Stimulated activated CD4-positive, alpha-beta T cell treated with anti-CD3 and anti-CD28 coated beads, TNF-alpha, amount 100 ng/mL, for 48 hours (primary cell): ENCODE data around the gene SLC23A3.
"Not testable (repeated sequence)": the region's sequence is repeated elsewhere in the genome, so short reads cannot be mapped to it uniquely, and the experiment has no call there.

ENCODE experiments used
- DNase-seq, 3 donors: peaks; one replicate each; pipeline ENCODE4 v3.0.0-alpha.2; 2020; ENCODE audit warnings: low read depth in 3 of 3

The SLC23A3 gene

DNA sequence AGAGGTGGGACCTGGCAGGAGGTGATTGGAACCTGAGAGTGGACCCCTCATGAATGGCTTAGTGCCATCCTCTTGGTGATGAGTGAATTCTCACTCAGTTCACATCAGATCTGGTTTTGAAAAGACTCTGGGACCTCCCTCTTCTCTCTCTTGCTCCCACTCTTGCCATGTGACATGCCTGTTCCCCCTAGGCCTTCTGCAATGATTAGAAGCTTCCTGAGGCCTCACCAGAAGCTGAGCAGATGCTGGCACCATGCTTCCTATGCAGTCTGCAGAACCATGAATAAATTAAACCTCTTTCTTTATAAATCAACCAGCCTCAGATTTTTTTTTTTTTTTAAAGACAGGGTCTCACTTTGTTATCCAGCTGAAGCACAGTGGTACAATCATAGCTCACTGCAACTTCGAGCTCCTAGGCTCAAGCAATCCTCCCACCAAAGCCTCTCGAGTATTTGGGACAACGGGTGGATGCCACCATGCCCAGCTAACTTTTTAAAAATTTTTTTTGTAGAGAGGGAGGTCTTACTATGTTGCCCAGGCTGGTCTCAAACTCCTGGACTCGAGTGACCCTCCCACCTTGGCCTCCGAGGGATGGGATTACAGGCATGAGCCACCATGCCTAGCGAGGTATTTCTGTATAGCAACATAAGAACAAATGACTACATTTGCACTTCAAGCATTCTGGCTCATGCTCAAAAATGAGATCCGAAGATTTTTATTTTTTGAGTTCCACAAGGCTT is 34.8 kb upstream of the SLC23A3 start:
- no peak for DNase-seq

DNA sequence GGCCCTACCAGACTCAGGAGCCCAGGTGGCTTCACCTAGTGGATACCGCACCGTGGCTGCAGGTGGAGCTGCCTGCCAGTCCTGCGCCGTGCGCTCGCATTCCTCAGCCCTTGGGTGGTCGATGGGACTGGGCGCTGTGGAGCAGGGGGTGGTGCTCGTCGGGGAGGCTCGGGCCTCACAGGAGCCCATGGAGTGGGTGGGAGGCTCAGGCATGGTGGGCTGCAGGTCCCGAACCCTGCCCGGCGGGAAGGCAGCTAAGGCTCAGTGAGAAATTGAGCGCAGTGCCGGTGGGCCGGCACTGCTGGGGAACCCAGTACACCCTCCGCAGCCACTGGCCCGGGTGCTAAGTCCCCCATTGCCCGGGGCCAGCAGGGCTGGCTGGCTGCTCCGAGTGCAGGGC is 31.5 kb upstream of the SLC23A3 start:
- DNase-seq: not testable (repeated sequence)

DNA sequence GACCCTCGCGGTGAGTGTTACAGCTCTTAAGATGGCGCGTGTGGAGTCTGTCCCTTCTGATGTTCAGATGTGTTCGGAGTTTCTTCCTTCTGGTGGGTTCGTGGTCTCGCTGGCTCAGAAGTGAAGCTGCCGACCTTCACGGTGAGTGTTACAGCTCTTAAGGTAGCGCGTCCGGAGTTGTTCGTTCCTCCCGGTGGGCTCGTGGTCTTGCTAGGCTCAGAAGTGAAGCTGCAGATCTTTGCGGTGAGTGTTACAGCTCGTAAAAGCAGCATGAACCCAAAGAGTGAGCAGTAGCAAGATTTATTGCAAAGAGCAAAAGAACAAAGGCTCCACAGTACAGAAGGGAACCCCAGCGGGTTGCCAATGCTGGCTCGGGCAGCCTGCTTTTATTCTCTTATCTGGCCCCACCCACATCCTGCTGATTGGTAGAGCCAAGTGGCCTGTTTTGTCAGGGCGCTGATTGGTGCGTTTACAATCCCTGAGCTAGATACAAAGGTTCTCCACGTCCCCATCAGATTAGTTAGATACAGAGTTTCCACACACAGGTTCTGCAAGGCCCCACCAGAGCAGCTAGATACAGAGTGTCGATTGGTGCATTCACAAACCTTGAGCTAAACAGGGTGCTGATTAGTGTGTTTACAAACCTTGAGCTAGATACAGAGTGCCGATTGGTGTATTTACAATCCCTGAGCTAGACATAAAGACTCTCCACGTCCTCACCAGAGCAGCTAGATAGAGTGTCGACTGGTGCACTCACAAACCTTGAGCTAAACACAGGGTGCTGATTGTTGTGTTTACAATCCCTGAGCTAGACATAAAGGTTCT is 30.9 kb upstream of the SLC23A3 start:
- not testable (repeated sequence) for DNase-seq

DNA sequence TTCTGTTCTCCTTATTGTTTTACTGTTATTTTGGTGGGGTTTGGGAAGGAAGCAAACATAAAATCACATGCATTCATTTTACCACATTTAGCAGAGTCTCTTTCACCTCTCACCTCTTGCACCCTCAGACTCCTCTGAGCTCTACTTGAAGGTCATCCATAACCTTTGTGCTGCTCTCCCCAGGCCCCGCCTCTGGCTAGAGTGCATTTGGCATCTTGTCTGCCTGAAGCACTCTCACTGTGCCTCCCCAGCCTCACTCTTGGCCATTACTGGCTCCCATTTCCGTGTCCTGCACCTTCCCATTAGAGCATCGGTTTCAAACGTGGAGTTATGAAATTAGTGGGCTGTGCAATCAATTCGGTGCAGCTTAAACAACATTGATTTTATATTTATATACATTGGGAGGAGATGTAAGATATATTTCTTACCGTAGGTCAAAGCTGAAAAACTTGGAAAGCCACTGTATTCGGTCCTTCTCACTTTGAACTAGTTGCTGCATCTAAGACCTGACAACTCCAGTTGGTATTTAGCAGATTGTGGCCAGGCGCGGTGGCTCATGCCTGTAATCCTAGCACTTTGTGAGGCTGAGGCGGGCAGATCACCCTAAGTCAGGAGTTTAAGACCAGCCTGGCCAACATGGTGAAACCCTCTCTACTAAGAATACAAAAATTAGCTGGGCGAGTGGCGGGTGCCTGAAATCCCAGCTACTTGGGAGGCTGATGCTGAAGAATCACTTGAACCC is 29.8 kb upstream of the SLC23A3 start:
- no peak for DNase-seq

DNA sequence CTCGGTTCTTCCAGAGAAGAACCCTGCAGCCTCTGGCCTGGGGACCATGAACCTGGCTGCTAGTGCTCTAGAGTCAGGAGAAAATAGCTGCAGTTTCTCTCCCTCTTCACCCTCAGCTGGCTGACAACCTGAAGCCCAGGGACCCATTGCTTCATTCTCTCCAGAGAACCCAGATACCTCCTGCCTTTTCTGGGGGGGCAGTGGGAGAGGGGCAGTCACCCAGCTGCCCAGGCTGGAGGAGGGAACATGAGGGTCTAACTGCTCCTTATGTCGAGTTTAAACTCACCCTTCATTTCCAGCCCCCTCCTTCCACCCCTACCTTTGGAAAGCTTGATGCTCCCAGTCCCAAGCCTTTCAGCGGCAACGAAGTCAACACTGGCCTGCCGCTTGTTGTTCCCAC is 29.1 kb upstream of the SLC23A3 start:
- no peak for DNase-seq

DNA sequence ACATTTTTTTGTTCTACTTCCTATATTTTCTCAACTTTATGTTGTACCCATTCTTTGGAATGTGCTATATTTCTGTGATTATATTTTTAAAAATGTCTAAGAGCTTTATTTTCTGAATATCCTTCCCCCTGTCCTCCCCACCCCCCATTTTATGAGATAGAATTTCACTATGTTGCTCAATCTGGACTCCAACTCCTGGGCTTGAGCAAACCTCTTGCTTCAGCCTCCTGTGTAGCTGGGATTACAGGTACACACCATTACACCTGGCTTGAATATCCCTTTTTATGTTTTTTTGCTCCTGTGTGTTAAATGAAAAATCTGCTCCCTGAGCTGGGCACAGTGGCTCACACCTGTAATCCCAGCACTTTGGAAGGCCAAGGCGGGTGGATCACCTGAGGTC is 27.6 kb upstream of the SLC23A3 start:
- DNase-seq: no peak

DNA sequence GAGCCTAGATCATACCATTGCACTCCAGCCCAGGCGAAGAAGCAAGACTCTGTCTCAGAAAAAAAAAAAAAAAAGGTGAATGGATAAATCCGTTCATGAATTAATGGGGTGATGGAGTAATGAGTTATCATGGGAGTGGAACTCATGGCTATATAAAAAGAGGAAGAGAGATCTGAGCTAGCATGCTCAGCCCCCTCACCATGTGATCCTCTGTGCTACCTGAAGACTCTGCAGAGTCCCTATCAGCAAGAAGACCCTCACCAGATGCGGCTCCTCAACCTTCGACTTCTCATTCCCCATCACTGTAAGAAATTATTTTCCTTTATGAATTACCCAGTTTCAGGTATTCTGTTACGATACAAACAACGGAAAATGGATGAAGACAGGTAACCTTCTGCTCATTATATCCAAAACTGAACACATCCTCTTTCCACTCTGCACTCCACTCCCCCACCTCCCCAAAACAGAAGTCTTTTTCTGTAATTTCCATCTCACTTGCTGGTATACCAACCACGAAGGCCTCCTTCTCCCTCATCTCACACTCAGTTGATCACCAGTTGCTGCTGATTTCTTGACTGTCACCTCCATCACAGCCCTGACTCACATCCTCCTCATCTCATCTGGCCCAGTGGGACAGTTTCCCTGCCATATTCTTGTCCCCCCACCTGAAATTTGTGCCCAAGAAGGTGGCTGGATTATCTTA is 17.1 kb upstream of the SLC23A3 start:
- peak in 1 of 3 donors; percentile 30 for DNase-seq

DNA sequence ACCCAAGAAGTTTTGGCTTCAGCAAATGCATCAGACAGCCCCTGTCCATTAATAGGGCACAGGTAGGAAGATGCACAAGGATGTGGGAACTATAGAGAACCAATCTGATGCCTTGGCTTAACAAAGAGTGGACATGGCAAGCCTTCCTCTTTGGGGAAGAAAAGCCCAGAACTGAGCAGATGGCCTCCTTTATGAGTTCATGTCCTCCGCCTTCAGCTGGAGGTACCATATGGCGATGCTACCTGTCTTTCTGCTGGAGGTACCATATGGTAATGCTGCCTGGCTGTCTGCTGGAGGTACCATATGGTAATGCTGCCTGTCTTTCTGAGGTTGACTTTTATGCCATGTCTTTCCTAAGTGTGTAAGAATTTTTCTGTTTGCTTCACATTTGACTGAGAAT is 14.3 kb upstream of the SLC23A3 start:
- no peak for DNase-seq

DNA sequence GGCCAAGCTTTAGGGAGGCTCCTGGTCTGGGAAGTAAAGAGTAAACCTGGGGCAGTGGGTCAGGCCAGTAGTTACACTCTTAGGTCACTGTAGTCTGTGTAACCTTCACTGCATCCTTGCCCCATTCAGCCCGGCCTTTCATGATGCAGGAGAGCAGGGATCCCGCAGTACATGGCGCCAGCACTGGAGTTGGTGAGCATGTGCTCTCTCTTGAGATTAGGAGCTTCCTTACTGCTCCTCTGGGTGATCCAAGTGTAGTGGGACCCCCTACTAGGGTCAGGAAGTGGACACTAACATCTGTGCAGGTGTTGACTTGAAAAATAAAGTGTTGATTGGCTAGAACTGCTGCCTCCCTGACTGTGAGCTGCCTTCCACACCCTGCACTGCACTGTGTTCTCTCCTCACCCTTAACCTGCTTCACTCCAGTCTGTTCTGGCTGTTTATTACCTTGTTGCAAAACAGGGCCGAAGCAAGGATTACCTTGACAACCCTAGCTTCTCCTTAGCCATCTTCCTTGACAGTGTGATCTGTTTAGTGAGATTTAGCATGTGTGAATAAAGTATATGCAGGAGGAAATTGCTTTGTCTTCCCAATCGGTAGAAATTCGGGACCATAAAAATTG is 13.4 kb upstream of the SLC23A3 start:
- no peak for DNase-seq

DNA sequence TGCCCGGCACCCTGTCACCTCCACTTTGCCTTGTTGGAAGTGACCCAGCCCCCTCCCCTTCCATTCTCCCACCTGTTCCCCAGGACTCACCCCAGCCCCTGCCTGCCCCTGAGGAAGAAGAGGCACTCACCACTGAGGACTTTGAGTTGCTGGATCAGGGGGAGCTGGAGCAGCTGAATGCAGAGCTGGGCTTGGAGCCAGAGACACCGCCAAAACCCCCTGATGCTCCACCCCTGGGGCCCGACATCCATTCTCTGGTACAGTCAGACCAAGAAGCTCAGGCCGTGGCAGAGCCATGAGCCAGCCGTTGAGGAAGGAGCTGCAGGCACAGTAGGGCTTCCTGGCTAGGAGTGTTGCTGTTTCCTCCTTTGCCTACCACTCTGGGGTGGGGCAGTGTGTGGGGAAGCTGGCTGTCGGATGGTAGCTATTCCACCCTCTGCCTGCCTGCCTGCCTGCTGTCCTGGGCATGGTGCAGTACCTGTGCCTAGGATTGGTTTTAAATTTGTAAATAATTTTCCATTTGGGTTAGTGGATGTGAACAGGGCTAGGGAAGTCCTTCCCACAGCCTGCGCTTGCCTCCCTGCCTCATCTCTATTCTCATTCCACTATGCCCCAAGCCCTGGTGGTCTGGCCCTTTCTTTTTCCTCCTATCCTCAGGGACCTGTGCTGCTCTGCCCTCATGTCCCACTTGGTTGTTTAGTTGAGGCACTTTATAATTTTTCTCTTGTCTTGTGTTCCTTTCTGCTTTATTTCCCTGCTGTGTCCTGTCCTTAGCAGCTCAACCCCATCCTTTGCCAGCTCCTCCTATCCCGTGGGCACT is 12.7 kb upstream of the SLC23A3 start:
- DNase-seq: no peak

DNA sequence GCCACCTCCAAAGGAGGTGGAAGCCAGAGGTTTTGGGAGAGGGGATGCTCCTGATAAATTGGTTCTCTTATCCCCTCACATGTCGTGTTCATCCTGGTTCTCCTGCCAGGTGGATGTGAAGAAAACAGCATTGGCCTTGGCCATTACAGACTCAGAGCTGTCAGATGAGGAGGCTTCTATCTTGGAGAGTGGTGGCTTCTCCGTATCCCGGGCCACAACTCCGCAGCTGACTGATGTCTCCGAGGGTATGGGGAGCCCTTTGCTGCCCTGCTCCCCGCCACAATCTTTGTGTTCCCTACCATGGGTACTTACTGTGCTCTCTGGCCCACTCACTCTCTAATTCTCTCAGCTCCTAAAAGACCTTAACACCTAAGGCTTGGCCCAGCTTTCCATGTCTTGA is 11.7 kb upstream of the SLC23A3 start:
- DNase-seq: no peak

DNA sequence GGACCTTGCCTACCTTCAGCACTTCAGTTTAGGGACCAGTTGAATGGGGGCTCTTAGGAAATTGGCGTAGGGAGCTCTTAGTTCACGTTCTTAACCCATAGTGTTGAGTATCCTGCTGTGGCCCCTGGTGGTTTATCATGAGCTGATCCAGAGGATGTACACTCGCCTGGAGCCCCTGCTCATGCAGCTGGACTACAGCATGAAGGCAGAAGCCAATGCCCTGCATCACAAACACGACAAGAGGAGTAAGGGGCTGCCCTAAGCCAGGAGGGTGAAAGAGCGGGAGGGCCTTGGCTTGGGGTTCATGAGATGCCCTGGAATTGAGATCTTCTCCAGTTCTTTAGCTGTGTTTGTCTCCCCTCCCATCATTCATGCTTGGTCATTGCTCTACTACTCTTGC is 11.1 kb upstream of the SLC23A3 start:
- DNase-seq: no peak

DNA sequence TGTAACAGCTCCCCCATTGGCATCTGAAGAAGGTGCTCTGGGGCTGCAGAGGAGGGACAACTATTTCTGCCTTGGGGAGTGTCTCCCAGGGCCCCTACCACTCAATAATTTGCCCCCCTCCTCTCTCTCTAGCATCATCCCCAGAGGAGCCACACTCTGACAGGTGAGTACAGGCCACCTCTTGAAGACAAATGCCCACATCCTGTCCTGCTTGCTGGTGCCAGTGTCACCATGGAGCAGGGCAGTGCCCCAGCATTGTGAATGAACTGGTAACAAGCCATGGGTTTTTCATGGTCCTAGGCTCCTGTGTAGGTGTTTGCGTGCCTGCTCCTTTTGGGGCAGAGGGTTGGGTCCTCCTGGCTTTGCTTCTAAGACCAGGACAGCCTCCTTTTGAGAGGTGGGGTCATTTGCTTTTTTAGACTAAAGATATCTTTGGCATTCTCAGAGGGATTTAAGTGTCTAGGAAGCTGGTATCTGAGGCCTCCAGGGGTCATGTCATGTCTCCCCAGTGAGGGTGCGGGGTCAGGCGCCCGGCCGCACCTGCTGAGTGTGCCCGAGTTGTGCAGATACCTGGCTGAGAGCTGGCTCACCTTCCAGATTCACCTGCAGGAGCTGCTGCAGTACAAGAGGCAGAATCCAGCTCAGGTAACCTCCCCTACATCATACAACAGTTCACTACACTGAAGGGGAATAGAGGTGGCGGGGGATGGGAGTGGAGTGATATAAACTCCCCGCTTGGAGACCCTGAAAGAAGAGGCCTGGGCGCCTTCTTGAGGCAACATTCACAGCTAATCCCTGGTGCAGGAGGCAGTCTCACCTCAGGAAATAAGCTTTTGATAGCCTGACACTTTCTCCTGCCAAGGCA is 10.0 kb upstream of the SLC23A3 start:
- no peak for DNase-seq

DNA sequence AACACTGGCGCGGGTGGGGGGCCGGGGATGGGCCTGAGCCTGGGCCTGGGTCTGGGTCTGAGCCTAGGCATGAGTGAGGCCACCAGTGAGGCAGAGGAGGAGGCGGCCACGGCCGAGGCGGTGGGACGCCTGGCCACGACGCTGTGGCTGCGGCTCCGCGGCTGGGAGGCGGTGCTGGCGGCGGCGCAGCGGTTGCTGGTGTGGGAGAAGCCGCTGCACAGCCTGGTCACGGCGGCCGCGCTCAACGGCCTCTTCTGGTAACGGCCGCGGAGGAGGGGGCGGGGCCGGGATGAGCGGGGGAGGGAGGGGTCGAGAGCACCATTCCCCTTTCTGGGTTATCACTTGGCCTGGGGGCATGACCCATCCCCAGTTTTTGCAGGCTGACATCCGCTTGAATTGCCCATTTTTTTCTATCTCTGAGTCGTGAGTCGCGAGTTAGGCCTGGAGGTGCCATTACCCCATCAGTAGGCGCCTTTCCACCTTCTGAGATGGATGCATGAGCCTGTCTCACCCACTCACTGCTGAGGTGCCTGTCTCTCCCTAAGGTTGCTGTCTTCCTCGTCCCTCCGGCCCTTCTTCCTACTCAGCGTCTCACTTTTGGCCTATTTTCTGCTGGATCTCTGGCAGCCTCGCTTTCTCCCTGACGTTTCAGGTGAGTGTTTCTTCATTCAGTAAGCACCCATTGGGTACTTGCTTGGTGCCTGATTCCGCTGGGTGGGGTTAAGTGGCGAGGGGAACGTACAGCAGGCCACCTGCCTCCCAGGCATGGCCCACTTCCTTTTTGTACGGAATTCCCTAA is 8.7 kb upstream of the SLC23A3 start:
- DNase-seq: no peak

DNA sequence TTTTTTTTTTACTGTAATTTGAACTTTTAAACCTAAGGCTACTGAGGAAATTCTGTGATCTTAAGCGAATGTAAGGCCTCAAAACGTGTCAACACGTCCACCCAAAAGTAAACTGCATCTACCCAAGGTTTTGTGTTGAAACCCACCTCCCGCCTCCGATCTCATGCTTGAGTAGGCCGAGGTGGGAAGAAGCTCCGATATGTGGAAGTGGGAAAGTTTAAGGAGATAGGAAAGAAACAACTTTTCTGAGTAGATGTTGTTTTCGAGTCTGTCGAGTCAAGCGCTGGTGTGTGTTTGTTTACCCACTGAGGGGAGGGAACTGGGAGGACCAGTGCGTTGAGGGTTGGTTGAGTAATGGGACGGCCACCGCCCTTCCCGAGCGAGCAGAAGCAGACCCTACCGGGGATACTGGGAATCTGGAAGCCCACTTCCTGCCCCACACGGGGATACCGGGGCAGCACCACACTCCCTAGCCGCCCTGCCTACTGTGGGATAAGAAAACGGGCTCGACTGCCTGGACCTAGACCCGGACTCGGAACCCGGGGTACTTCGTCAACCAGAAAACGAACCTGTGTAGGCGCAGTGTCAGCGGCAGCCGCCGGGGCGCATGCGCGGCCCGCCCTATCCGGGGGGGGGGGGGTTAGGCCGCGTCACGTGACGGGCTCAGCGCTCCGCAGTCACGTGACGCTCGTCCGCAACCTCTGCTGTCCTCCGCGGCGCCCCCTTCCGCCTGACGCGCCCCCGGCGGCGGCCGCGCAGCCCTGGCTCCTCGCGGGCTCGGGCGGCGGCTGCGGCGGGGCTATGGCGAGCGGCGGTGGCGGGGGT is 7.9 kb upstream of the SLC23A3 start, which contains the start of gene RETREG2:
Gene RETREG2 (plus strand): TSS at position 724 of the 825 bp plus-strand sequence. CDS start 78 bp downstream, at position 802.
- peak; percentile 55 to 78 (median 61) for DNase-seq

DNA sequence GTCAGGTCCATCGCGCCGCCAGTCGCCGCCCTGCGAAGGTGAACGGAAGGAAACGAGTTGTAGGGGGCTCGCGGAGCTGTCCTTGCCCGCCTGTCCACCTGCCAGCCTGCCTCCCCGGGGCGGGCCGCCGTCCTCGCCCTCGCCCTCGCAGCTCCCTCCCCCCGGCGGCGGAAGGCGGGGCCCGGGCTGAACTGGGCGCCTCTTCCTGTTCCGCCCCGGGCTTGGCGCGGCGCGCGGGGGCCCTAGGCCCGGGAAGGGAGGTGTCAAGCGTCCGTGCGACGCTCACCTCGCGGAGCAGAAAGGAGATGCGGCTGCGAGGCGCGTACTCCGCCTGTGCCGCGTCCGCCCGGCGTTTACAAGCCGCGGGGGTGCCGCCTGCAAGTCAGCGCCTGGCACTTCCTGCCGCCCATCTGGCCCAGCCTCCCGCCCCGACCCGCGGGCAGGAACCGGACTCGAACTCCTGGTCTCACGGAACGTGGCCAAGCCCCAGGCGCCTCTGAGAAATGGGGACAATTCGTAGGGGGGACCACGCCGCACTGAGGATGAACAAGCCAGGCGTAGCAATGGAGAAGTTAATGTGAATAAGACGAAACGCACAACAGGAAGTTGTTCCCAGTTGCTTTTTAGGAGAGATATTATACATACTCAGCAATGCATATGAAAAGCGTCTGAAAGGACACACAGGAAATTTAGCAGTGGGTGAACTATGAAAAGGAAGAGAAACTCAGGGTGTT is 7.2 kb upstream of the SLC23A3 start, which contains the start of gene CNPPD1:
Gene CNPPD1 (minus strand): TSS at position 108 of the 734 bp plus-strand sequence. CDS start 97 bp downstream, at position 11.
- peak; percentile 74 to 90 (median 77) for DNase-seq
